ENCODE results near the gene KCNK16. TPM values are rescaled to one million over a fixed set of nuclear protein-coding genes. Genes with fewer than 3 reads are reported as not detected.

The KCNK16 gene
- total RNA-seq, 1 donor from 2014 or later, result not detected

DNA sequence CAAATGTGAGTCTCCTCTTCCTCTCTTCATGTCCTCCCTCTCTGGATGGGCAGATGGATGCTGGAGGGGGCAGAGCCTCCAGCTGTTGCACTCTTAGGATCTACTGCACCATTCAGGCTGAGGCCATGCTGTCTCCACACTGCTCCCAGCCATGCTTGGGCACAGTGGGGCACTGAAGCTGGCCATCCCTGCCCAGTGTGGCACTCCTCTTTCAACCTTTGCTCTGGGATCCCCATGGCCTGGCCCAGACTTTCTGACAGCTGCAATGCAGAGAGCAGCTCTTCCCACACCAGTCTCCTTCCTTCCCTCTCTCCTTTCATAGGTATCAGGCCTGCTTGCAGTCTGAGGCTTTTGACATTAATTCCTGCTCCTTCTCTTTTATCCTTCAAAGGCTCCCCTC, 17.6 kb downstream of the KCNK16 start:
- H3K27ac Mint-ChIP-seq, result no peak overlapping the region

GRCh38 chr6:39303425-39304153, 18.9 kb downstream of the KCNK16 start:
- H3K79me2 ChIP-seq (ENCODE audit: low read depth), result no peaks in the 10 kb centered on the region
- Mint-ChIP-seq H3K4me3 (no peak overlapping the region), H3K27me3 (ENCODE audit: insufficient read depth, low read depth) (peaks cover 2% of the 10 kb centered on the region), H3K4me1 (peaks cover 5% of the 10 kb centered on the region), H3K27ac (no peak overlapping the region), H3K36me3 (no peaks in the 10 kb centered on the region), H3K9me3 (no peaks in the 10 kb centered on the region)
- no peaks in the 10 kb centered on the region for H3K36me3 ChIP-seq
- no peaks in the 10 kb centered on the region for H3K4me1 ChIP-seq
- no peaks in the 10 kb centered on the region for H3K9me3 ChIP-seq (ENCODE audit: low read depth)
- no peak for DNase-seq (ENCODE audit: low spot score)
- no peaks in the 10 kb centered on the region for H4K20me1 ChIP-seq (ENCODE audit: low read depth)
- H3K4me3 ChIP-seq, result no peak overlapping the region
- no peaks in the 10 kb centered on the region for H3K27me3 ChIP-seq
- no peak overlapping the region for H3K27ac ChIP-seq
- no peak overlapping the region for H3K4me2 ChIP-seq
- H3K9ac ChIP-seq, result no peak overlapping the region
- H3F3A ChIP-seq (ENCODE audit: low read depth), result no peaks in the 10 kb centered on the region
- TF ChIP-seq, protein P1, sequence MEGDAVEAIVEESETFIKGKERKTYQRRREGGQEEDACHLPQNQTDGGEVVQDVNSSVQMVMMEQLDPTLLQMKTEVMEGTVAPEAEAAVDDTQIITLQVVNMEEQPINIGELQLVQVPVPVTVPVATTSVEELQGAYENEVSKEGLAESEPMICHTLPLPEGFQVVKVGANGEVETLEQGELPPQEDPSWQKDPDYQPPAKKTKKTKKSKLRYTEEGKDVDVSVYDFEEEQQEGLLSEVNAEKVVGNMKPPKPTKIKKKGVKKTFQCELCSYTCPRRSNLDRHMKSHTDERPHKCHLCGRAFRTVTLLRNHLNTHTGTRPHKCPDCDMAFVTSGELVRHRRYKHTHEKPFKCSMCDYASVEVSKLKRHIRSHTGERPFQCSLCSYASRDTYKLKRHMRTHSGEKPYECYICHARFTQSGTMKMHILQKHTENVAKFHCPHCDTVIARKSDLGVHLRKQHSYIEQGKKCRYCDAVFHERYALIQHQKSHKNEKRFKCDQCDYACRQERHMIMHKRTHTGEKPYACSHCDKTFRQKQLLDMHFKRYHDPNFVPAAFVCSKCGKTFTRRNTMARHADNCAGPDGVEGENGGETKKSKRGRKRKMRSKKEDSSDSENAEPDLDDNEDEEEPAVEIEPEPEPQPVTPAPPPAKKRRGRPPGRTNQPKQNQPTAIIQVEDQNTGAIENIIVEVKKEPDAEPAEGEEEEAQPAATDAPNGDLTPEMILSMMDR (IDR thresholded peaks at IDR 0.05), result no peak
- no peak for TF ChIP-seq EZH2phosphoT487 (IDR thresholded peaks at IDR 0.05)
- TF ChIP-seq EZH2 (IDR thresholded peaks at IDR 0.05), result no peak
- H2AFZ ChIP-seq (replicated peaks), result peak overlapping the region; percentile 85

More for the DNA sequence above, 17.6 kb downstream of the KCNK16 start:
- Histone ChIP-seq H3K9ac (no peak overlapping the region), H3K79me2 (ENCODE audit: low read depth) (no peaks in the 10 kb centered on the region), H3K36me3 (no peaks in the 10 kb centered on the region), H3K9me3 (ENCODE audit: low read depth) (no peaks in the 10 kb centered on the region), H2AFZ (replicated peaks) (no peak overlapping the region), H3F3A (ENCODE audit: low read depth) (no peaks in the 10 kb centered on the region), H3K27me3 (no peaks in the 10 kb centered on the region), H4K20me1 (ENCODE audit: low read depth) (no peaks in the 10 kb centered on the region), H3K4me2 (no peak overlapping the region), H3K4me1 (no peaks in the 10 kb centered on the region), H3K27ac (no peak overlapping the region), H3K4me3 (no peak overlapping the region)
- H3K27me3 Mint-ChIP-seq (ENCODE audit: insufficient read depth, low read depth), result peaks cover 3% of the 10 kb centered on the region
- peaks cover 5% of the 10 kb centered on the region for H3K4me1 Mint-ChIP-seq
- H3K9me3 Mint-ChIP-seq, result no peaks in the 10 kb centered on the region
- TF ChIP-seq, protein P1 (IDR thresholded peaks at IDR 0.05), result no peak
- TF ChIP-seq EZH2 (IDR thresholded peaks at IDR 0.05), result no peak
- no peak for TF ChIP-seq EZH2phosphoT487 (IDR thresholded peaks at IDR 0.05)
- no peak overlapping the region for H3K4me3 Mint-ChIP-seq
- no peaks in the 10 kb centered on the region for H3K36me3 Mint-ChIP-seq
- DNase-seq (ENCODE audit: low spot score), result no peak

- no peaks in the 10 kb centered on the region for H3K36me3 ChIP-seq
- H3K27ac Mint-ChIP-seq, result peak overlapping the region; percentile 11
- no peaks in the 10 kb centered on the region for H3K79me2 ChIP-seq (ENCODE audit: low read depth)
- no peaks in the 10 kb centered on the region for H3K9me3 Mint-ChIP-seq
- peaks cover 2% of the 10 kb centered on the region for H3K27me3 Mint-ChIP-seq (ENCODE audit: insufficient read depth, low read depth)
- no peaks in the 10 kb centered on the region for H3K27me3 ChIP-seq
- H3K9ac ChIP-seq, result no peak overlapping the region
- no peaks in the 10 kb centered on the region for H4K20me1 ChIP-seq (ENCODE audit: low read depth)
- no peak overlapping the region for H3K4me3 ChIP-seq
- H3K27ac ChIP-seq, result no peak overlapping the region
- no peak for TF ChIP-seq EZH2phosphoT487 (IDR thresholded peaks at IDR 0.05)
- TF ChIP-seq, protein P1 (IDR thresholded peaks at IDR 0.05), result peak; percentile 80
- H3K36me3 Mint-ChIP-seq, result no peaks in the 10 kb centered on the region
- peaks cover 5% of the 10 kb centered on the region for H3K4me1 Mint-ChIP-seq
- H3K4me3 Mint-ChIP-seq, result no peak overlapping the region
- H3K4me2 ChIP-seq, result no peak overlapping the region
- peaks cover under 1% of the 10 kb centered on the region for H3K4me1 ChIP-seq
- H3K9me3 ChIP-seq (ENCODE audit: low read depth), result no peaks in the 10 kb centered on the region
- no peaks in the 10 kb centered on the region for H3F3A ChIP-seq (ENCODE audit: low read depth)
- peak; percentile 93 for DNase-seq (ENCODE audit: low spot score)
- peak overlapping the region; percentile 85 for H2AFZ ChIP-seq (replicated peaks)
These were observed 19.7 kb downstream of the KCNK16 start for GRCh38 chr6:39302669-39303424.

All from neural progenitor cell (in vitro differentiated cells).